Stomach (tissue), 9 donors: ENCODE measurements around the gene ZNF296. TPM values are rescaled to one million over a fixed set of nuclear protein-coding genes. Genes with fewer than 3 reads are reported as not detected.

ENCODE experiments used
- DNase-seq, 2 donors: peaks; one replicate each; pipeline versions ENCODE4 v3.0.0 to v3.0.0-alpha.2; 2013 to 2019
- H3K27ac ChIP-seq, 5 donors: fragments of 200-600 bp in 4 of 5; sonication (generic) in 4 of 5; one replicate each; pipeline ENCODE4 v1.5.1; 2013 to 2019; ENCODE audit warnings: mild to moderate bottlenecking in 1 of 5, moderate library complexity in 1 of 5
- H3K27me3 ChIP-seq, 3 donors: fragments of 200-600 bp; sonication (generic); one replicate each; pipeline ENCODE4 v1.5.1; 2017 to 2019; ENCODE audit warnings: mixed run types in 1 of 3
- H3K36me3 ChIP-seq, 4 donors: fragments of 200-600 bp; sonication (generic); 1 replicate in 3 of 4; 2 replicates in 1 of 4; pipeline ENCODE4 v1.5.1; 2016 to 2019
- H3K4me1 ChIP-seq, 4 donors: fragments of 200-600 bp; sonication (generic); one replicate each; pipeline ENCODE4 v1.5.1; 2016 to 2019
- H3K4me3 ChIP-seq, 4 donors: fragments of 200-600 bp; sonication (generic) in 3 of 4; one replicate each; pipeline ENCODE4 v1.5.1; 2016 to 2019; ENCODE audit warnings: mild to moderate bottlenecking in 1 of 4
- H3K9me3 ChIP-seq, 4 donors: fragments of 200-600 bp; sonication (generic); one replicate each; pipeline ENCODE4 v1.5.1; 2016 to 2019
- EP300 ChIP-seq: sonication (generic); formaldehyde crosslinking; IDR thresholded peaks from one replicate; pipeline ENCODE4 v1.6.1; 2017; ENCODE audit warnings: antibody characterized with exemption
- POLR2A ChIP-seq, 4 donors: fragments of 450-650 bp; IDR thresholded peaks; one replicate each; pipeline ENCODE4 v1.6.1; 2016; ENCODE audit warnings: antibody characterized with exemption in 4 of 4, control low read depth in 2 of 4, mild to moderate bottlenecking in 1 of 4, moderate library complexity in 1 of 4
- POLR2AphosphoS5 ChIP-seq, 3 donors: sonication (generic); formaldehyde crosslinking; IDR thresholded peaks; one replicate each; pipeline ENCODE4 v1.6.1; 2016; ENCODE audit warnings: antibody characterized with exemption in 3 of 3
- WGBS, 5 donors: extraction: QIAGEN DNeasy Blood & Tissue Kit in 3 of 5; methylation state at CpG; one replicate each; pipeline versions ENCODE4 v1.1.5 to v1.1.7; 2013 to 2018; 5-methylcytosine and 5-hydroxymethylcytosine counted together
- intact Hi-C: fragments of 100-400 bp; cut with DNase I; formaldehyde crosslinking; loops from one replicate; pipeline ENCODE4 v1.15.1; 2023; ENCODE audit warnings: low total_unique reads
- polyA plus RNA-seq, 3 donors: library from polyadenylated mRNA; stranded (reverse); fragments of 200-250 nt; gene quantifications; one replicate each; pipeline ENCODE4 v1.2.3, GENCODE V29; 2013
- total RNA-seq, 5 donors: library from RNA; depleted of rRNA; stranded (reverse); fragments of >200 nt; gene quantifications; one replicate each; pipeline versions ENCODE4 v1.1.0 to v1.2.3, GENCODE V29; 2014 to 2016
- TF ChIP-seq, protein P1 (sequence below), 7 experiments: fragments of 450-650 bp in 4 of 7; fragments of 200-600 bp in 3 of 7; sonication (generic) in 3 of 7; IDR thresholded peaks; one replicate each; pipeline ENCODE4 v1.5.1; 2016 to 2019; ENCODE audit warnings: antibody characterized with exemption in 7 of 7, control low read depth in 2 of 7, mild to moderate bottlenecking in 1 of 7
- donor health status: healthy with polysubstance abuse.
- donor health status: Bipolar disorder and iron deficiency.
- donor health status: healthy.

Gene ZNF296
- total and polyA plus RNA-seq, 8 donors, result 0.45 to 13.4 (median 5.0) TPM; not detected in 1

GRCh38 chr19:45071969-45072790 lies 4.1 kb downstream of the ZNF296 start:
- no peaks in the 10 kb centered on the region for H3K9me3 ChIP-seq
- H3K4me3 ChIP-seq, result no peak overlapping the region
- 64 to 79% (median 71%) methylated on average over 21 to 34 of the region's 34 CpGs for WGBS, 5 donors
- TF ChIP-seq POLR2AphosphoS5 (IDR thresholded peaks at IDR 0.05) (no peak), EP300 (no peak), POLR2A (IDR thresholded peaks at IDR 0.05) (no peak)
- TF ChIP-seq, protein P1, sequence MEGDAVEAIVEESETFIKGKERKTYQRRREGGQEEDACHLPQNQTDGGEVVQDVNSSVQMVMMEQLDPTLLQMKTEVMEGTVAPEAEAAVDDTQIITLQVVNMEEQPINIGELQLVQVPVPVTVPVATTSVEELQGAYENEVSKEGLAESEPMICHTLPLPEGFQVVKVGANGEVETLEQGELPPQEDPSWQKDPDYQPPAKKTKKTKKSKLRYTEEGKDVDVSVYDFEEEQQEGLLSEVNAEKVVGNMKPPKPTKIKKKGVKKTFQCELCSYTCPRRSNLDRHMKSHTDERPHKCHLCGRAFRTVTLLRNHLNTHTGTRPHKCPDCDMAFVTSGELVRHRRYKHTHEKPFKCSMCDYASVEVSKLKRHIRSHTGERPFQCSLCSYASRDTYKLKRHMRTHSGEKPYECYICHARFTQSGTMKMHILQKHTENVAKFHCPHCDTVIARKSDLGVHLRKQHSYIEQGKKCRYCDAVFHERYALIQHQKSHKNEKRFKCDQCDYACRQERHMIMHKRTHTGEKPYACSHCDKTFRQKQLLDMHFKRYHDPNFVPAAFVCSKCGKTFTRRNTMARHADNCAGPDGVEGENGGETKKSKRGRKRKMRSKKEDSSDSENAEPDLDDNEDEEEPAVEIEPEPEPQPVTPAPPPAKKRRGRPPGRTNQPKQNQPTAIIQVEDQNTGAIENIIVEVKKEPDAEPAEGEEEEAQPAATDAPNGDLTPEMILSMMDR (IDR thresholded peaks at IDR 0.05), result no peak
- H3K27me3 ChIP-seq, result no peaks in the 10 kb centered on the region
- H3K4me1 ChIP-seq, result peaks cover 17 to 86% (median 60%) of the 10 kb centered on the region in 4 donors
- peak overlapping the region; percentile 55 to 66 (median 57) for H3K27ac ChIP-seq
- peak in 1 of 2 donors; percentile 78 for DNase-seq
- peaks cover 44 to 56% (median 53%) of the 10 kb centered on the region in 4 donors for H3K36me3 ChIP-seq
- intact Hi-C loops, result no loop called here

DNA sequence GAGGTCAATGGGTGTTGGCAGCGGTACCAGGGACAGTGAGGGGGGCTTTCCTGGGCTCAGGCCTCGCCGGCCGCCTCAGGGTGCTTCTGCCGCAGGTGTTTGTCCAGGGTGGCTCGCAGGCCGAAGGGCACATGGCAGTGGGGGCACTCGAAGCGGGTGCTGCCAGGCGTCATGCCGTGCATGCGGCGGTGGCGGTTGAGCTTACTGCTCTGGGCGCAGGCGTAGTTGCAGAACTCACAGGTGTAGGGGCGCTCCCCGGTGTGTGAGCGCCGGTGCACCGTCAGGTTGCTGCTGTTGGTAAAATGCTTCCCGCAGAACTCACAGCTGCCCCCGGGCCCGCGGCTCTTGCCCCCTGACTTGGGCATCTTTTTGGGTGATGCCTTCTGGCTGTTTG lies 4.7 kb downstream of the ZNF296 start:
- H3K27ac ChIP-seq, result peak overlapping the region; percentile 55 to 66 (median 57)
- intact Hi-C loops, result no loop called here
- no peaks in the 10 kb centered on the region for H3K9me3 ChIP-seq
- H3K36me3 ChIP-seq, result peaks cover 51 to 62% (median 59%) of the 10 kb centered on the region in 4 donors
- 58 to 83% (median 73%) methylated on average over 20 to 25 of the region's 25 CpGs for WGBS, 5 donors
- H3K27me3 ChIP-seq, result no peaks in the 10 kb centered on the region
- no peak overlapping the region for H3K4me3 ChIP-seq
- no peak for TF ChIP-seq EP300
- TF ChIP-seq, protein P1 (IDR thresholded peaks at IDR 0.05), result no peak
- no peak for DNase-seq
- peaks cover 11 to 80% (median 54%) of the 10 kb centered on the region in 4 donors for H3K4me1 ChIP-seq

GRCh38 chr19:45070861-45071544 lies 5.3 kb downstream of the ZNF296 start:
- 40 to 74% (median 47%) methylated on average over 11 to 19 of the region's 19 CpGs for WGBS, 5 donors
- peak; percentile 67 to 83 for DNase-seq
- Histone ChIP-seq H3K9me3 (no peaks in the 10 kb centered on the region), H3K27ac (peak overlapping the region; percentile 55 to 66 (median 57)), H3K36me3 (peaks cover 53 to 68% (median 64%) of the 10 kb centered on the region in 4 donors), H3K4me3 (no peak overlapping the region), H3K27me3 (no peaks in the 10 kb centered on the region), H3K4me1 (peaks cover 10 to 75% (median 50%) of the 10 kb centered on the region in 4 donors)
- intact Hi-C loops, result no loop called here
- no peak for TF ChIP-seq POLR2AphosphoS5 (IDR thresholded peaks at IDR 0.05)
- TF ChIP-seq, protein P1 (IDR thresholded peaks at IDR 0.05), result no peak

DNA sequence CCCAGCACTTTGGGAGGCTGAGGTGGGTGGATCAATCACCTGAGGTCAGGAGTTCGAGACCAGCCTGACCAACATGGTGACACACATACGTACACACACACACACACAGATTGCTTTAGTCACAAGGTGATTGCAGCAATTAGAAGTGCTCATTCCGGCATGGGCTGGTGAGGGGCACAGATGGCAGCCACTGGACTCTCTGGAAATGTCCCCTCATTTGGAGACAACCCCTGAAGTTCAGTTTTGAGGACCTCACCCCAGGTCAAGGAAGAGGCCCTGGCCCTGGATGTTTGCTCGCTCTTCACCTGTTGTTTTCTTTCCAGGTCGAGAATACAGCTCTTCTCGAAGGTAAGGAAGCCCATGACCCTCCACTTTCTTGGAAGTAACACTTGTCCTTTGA lies 6.1 kb downstream of the ZNF296 start:
- 62 to 84% (median 77%) methylated on average over 5 to 6 of the region's 6 CpGs for WGBS, 5 donors
- intact Hi-C loops, result no loop called here
- Histone ChIP-seq H3K4me3 (no peak overlapping the region), H3K4me1 (peaks cover 10 to 67% (median 42%) of the 10 kb centered on the region in 4 donors), H3K27ac (peak overlapping the region; percentile 16 to 66 (median 55)), H3K9me3 (no peaks in the 10 kb centered on the region), H3K36me3 (peaks cover 59 to 76% (median 72%) of the 10 kb centered on the region in 4 donors), H3K27me3 (no peaks in the 10 kb centered on the region)
- no peak for DNase-seq
- TF ChIP-seq POLR2A (IDR thresholded peaks at IDR 0.05) (no peak), EP300 (no peak), POLR2AphosphoS5 (IDR thresholded peaks at IDR 0.05) (no peak)
- TF ChIP-seq, protein P1 (IDR thresholded peaks at IDR 0.05), result no peak
